SH-SY5Y (cell line): Measurements from ENCODE around the gene MUL1.

ENCODE experiments used
- GATA2 ChIP-seq: IDR thresholded peaks from 2 replicates; pipeline ENCODE4 v1.6.1; 2011; ENCODE audit warnings: mild to moderate bottlenecking, low read depth, low read length
- GATA3 ChIP-seq: IDR thresholded peaks from 2 replicates; pipeline ENCODE4 v1.6.1; 2011; ENCODE audit warnings: low read depth, mild to moderate bottlenecking, low read length, moderate library complexity

DNA sequence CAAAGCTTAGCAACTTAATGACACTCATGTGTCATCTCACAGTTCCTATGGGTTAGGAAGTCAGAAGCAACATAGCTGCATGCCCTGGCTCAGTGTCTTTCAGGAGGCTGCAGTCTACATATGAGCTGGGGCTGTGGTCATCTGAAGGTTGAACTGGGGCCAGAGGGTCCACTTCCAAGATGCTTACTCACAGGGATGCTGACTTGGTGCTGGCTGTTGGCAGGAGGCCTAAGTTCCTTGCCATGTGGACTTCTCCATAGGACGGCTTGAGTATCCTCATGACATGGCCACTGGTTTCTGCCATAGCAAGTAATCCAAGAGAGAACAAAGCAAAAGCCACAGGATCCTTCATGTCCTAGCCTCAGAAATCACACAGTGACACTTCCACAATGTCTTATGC, 32.3 kb upstream of the MUL1 start:
- TF ChIP-seq GATA2 (no peak), GATA3 (no peak)
